Measurements from ENCODE around the gene HBS1L.

DNA sequence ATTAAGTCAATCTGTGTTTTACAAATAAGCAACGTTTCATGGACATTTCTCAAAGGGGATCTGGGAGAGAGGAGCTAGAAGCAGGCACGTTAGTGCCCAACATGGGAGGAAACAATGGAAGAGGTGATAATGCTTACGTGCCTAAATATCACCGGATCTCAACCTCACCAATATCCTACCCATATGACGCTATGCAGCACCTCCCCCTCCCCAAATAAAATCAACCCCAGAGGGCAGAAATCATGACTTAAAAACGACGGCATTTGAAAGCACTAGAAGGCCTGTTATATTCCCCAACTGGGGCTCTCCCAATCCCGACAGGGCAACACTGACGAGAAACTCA is 425 bp downstream of the HBS1L start:
- TF ChIP-seq, protein P1, sequence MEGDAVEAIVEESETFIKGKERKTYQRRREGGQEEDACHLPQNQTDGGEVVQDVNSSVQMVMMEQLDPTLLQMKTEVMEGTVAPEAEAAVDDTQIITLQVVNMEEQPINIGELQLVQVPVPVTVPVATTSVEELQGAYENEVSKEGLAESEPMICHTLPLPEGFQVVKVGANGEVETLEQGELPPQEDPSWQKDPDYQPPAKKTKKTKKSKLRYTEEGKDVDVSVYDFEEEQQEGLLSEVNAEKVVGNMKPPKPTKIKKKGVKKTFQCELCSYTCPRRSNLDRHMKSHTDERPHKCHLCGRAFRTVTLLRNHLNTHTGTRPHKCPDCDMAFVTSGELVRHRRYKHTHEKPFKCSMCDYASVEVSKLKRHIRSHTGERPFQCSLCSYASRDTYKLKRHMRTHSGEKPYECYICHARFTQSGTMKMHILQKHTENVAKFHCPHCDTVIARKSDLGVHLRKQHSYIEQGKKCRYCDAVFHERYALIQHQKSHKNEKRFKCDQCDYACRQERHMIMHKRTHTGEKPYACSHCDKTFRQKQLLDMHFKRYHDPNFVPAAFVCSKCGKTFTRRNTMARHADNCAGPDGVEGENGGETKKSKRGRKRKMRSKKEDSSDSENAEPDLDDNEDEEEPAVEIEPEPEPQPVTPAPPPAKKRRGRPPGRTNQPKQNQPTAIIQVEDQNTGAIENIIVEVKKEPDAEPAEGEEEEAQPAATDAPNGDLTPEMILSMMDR (IDR thresholded peaks at IDR 0.05; ENCODE audit: low read depth, low read length, missing input control) = no peak
- TF ChIP-seq, protein P2, sequence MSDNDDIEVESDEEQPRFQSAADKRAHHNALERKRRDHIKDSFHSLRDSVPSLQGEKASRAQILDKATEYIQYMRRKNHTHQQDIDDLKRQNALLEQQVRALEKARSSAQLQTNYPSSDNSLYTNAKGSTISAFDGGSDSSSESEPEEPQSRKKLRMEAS (IDR thresholded peaks at IDR 0.05) = no peak
- TF ChIP-seq GABPA (IDR thresholded peaks at IDR 0.05 in 1 of 2, conservative IDR thresholded peaks at IDR 0.05 in 1 of 2) (no peak), RAD21 (IDR thresholded peaks at IDR 0.05) (no peak), HNF4G (IDR thresholded peaks at IDR 0.05) (no peak), FOXA2 (IDR thresholded peaks at IDR 0.05) (no peak), RXRA (IDR thresholded peaks at IDR 0.05) (no peak), TAF1 (conservative IDR thresholded peaks at IDR 0.05) (no peak), SP1 (IDR thresholded peaks at IDR 0.05) (no peak), EGR1 (IDR thresholded peaks at IDR 0.05; ENCODE audit: low read depth in 2 of 2) (no peak), YY1 (IDR thresholded peaks at IDR 0.05) (no peak)
- TF ChIP-seq, protein P3, sequence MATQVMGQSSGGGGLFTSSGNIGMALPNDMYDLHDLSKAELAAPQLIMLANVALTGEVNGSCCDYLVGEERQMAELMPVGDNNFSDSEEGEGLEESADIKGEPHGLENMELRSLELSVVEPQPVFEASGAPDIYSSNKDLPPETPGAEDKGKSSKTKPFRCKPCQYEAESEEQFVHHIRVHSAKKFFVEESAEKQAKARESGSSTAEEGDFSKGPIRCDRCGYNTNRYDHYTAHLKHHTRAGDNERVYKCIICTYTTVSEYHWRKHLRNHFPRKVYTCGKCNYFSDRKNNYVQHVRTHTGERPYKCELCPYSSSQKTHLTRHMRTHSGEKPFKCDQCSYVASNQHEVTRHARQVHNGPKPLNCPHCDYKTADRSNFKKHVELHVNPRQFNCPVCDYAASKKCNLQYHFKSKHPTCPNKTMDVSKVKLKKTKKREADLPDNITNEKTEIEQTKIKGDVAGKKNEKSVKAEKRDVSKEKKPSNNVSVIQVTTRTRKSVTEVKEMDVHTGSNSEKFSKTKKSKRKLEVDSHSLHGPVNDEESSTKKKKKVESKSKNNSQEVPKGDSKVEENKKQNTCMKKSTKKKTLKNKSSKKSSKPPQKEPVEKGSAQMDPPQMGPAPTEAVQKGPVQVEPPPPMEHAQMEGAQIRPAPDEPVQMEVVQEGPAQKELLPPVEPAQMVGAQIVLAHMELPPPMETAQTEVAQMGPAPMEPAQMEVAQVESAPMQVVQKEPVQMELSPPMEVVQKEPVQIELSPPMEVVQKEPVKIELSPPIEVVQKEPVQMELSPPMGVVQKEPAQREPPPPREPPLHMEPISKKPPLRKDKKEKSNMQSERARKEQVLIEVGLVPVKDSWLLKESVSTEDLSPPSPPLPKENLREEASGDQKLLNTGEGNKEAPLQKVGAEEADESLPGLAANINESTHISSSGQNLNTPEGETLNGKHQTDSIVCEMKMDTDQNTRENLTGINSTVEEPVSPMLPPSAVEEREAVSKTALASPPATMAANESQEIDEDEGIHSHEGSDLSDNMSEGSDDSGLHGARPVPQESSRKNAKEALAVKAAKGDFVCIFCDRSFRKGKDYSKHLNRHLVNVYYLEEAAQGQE (IDR thresholded peaks at IDR 0.05) = no peak
- TF ChIP-seq, protein P4, sequence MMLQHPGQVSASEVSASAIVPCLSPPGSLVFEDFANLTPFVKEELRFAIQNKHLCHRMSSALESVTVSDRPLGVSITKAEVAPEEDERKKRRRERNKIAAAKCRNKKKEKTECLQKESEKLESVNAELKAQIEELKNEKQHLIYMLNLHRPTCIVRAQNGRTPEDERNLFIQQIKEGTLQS (IDR thresholded peaks at IDR 0.05) = no peak
- TF ChIP-seq, protein P5, sequence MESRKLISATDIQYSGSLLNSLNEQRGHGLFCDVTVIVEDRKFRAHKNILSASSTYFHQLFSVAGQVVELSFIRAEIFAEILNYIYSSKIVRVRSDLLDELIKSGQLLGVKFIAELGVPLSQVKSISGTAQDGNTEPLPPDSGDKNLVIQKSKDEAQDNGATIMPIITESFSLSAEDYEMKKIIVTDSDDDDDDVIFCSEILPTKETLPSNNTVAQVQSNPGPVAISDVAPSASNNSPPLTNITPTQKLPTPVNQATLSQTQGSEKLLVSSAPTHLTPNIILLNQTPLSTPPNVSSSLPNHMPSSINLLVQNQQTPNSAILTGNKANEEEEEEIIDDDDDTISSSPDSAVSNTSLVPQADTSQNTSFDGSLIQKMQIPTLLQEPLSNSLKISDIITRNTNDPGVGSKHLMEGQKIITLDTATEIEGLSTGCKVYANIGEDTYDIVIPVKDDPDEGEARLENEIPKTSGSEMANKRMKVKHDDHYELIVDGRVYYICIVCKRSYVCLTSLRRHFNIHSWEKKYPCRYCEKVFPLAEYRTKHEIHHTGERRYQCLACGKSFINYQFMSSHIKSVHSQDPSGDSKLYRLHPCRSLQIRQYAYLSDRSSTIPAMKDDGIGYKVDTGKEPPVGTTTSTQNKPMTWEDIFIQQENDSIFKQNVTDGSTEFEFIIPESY (IDR thresholded peaks at IDR 0.05) = no peak

All from liver (tissue), 3 donors.